ENCODE data around the gene TRMT1. TPM values are rescaled to one million over a fixed set of nuclear protein-coding genes. Genes with fewer than 3 reads are reported as not detected.
A peak's percentile ranks its signal among the peaks of the same experiment; 100 is the strongest.

TRMT1 gene
- total RNA-seq, 2 donors from 2014 or later: 22.0 to 23.6 TPM

DNA sequence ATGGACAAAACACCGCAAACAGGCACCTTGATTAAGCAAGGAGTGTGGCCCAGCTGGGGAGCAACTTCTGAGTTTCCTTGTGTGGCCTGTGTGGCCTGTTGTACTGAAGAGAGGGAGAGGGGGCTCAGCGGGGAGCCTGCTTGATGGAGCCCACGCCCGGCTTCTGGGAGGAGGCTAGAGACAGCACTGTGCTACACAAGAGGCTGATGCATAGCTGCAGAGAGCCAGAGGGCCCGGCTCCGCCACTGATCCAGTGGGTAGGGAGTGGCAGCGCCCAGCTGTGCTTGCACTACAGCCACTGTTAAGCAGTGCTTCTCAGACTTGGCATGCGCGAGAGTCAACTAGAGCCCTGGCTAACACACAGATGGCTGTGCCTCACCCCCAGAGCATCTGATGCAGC lies 32.9 kb downstream of the TRMT1 start:
- intact Hi-C loops (cut with DNase I, micrococcal nuclease): no loop called here
- no peak for ATAC-seq

DNA sequence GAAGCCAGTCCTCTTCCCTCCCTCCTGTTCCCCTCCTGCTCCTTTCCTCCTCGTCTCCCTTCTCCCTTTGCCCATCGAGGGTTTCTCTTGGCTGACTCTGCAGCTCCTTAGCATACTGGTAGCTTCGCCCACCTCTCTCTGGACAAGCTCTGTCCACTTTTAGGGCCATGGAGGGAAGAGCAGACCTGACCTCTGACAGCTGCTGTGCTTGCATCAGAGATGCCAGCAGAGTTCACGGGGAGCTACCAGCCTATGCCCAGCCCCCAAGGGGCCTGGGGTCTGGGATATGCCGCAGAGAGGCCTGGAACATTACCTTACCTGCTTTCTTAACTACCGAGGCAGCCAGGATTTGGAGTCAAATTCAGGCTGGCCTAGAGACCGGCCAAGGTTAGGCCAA lies 33.5 kb downstream of the TRMT1 start:
- ATAC-seq: no peak
- intact Hi-C loops (cut with DNase I, micrococcal nuclease): no loop called here
- DNase-seq: no peak

More for the DNA sequence above, 32.9 kb downstream of the TRMT1 start:
- no peak for DNase-seq

DNA sequence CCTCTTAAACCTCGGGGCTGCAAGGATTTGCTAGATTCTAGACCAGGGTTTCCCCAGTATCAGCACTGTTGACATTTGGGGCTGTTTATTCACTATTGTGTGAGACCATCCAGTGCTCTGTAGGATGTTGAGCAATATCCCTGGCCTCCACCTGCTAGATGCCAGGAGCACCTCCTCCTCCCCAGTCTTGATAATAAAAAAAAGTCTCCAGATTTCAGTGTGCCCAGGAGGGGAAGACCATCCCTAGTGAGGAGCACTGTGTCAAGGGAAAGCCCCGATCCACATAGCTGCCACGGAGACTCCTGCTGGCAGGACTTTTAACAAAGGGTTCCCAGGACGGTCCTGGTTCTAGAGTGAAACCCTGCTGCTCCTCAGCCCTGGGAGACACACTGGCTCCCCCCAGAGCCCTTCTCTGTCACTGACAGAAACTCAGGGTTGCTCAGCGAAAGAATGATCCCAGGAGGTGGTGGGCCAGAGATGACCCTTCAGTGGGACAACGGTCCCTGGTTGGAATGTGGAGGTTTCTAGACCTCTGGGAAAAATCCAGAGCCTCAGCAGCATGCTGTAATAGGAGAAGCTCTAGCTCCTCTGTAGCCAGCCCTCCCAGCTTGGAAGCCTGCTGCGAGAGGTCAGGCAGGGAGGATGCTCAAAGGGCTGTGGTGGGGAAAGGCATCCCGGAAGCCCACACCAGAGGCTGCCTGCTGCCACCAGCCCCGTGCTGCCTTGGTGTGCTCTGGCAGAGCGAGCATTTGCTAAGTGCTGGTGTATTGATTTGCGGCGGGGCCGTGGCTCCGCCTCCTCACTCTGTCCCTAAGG lies 34.1 kb downstream of the TRMT1 start:
- DNase-seq (no peak), ATAC-seq (no peak)
- intact Hi-C loops (cut with DNase I, micrococcal nuclease): no loop called here

DNA sequence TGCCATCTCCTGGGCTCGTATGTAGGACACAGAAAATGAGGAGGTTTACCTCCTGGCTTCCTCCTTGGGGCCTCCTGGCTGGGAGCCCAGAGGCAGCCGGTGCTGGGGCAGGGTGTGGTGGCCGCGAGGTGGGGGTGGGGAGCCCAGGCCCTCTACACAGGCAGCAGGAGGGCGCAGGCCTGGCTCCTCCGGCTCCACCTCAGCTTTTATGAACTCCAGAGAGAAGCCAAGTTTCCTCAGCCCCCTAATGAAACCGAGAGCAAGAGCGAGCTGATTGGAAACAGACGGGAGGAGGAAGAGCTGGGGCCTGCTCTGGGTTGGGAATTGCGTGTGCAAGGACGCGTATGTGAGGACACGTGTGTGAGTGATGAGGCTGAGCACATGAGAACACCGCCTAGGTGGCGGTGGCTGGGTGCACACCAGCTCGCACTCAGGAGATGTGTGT lies 37.0 kb downstream of the TRMT1 start:
- ATAC-seq (peak; percentile 91), DNase-seq (peak; percentile 84 to 85)

DNA sequence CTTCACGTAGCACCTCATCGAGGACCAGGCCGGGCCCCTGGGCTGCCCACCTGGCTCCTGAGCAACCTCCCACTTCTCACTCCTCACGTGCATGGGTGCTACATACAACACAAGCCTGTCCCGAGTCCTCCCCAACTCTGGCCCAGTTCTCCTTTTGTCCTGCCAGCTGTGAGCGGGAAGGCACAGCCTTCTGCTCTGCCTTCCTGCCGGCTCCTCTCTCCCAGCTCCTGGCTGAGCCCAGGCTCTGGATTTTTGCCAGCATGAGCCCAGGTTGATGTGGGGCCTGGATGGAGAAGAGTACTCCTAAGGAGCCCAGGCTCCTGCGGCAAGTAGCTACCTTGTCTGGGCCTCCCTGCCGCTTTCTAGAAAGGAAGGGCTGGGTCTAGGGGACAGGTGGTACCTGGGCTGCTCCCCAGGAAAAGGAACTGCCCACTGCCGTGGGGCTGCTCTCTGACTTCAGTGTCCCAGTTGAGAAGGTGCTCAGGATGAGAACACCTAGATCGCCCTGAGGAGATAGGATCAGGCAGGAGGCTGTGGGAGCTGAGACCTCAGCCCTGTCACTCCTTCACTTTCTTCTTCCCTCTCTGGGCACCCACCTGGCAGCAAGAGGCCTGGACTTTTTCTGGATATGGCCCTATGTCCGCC lies 37.5 kb downstream of the TRMT1 start:
- DNase-seq (peak in 1 of 2 donors; percentile 58), ATAC-seq (peak; percentile 41)
- intact Hi-C loops (cut with DNase I, micrococcal nuclease): no loop called here

More for the DNA sequence above, 37.0 kb downstream of the TRMT1 start:
- intact Hi-C loops (cut with DNase I, micrococcal nuclease): no loop called here

DNA sequence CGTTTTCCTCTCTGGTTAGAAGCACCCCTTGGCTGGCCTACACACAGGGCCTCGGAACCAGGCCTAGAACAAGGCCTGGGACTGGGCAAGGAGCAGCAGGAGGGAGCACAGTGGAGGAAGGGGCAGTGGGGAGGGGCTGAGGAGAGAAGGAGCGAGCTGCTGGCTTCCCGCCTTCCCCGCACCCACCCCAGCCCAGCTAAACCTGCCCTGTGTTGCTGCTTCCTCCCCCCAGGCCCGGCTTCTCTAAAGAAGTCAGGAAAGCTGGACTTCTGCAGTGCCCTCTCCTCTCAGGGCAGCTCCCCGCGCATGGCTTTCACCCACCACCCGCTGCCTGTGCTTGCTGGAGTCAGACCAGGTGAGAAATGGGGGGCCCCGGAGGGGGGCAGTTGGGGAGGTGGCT lies 38.2 kb downstream of the TRMT1 start:
- intact Hi-C loops (cut with DNase I, micrococcal nuclease): no loop called here
- ATAC-seq (peak; percentile 1), DNase-seq (peak in 1 of 2 donors; percentile 18)

DNA sequence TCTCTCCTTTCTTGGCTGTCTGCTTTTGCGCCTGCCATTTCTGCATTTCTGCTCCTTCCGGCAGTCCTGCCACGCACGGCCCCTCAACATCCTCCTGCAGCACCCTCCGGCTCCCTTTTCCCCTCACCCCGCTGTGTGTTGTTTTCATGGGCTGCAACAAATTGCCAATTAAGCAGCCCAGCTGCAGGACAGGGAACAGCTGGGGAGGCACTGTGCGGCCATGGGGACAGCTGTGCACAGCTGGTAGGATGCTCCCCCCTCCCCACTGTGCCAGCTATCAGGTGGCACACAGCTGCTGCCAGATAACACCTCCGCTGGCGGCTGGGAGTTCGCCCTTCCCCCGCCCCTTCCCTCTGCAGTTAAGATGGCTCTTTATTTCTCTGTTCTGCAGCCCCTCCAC lies 39.3 kb downstream of the TRMT1 start:
- ATAC-seq: no peak
- DNase-seq: no peak
- intact Hi-C loops (cut with DNase I, micrococcal nuclease): no loop called here

DNA sequence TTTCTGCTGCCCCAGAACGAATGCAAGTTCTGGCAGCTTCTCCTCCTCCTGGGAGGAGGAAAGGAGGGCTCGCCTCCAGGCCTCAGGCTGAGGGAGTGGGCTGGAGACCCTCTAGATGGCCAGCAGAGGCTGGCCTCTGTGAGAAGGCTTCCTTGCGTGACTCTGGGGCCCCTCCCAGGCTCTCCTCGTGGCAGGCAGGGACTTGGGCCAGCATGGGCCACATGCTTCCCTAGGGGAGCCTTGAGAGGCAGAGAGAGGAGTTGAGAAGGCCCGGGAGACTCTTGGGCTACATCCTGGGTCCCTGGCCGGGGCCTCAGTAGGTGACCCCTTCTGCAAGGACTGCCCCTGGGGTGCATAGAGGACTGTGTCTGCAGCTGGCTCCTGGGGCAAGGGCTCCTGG lies 39.8 kb downstream of the TRMT1 start:
- DNase-seq (no peak), ATAC-seq (no peak)
- intact Hi-C loops (cut with DNase I, micrococcal nuclease): no loop called here

DNA sequence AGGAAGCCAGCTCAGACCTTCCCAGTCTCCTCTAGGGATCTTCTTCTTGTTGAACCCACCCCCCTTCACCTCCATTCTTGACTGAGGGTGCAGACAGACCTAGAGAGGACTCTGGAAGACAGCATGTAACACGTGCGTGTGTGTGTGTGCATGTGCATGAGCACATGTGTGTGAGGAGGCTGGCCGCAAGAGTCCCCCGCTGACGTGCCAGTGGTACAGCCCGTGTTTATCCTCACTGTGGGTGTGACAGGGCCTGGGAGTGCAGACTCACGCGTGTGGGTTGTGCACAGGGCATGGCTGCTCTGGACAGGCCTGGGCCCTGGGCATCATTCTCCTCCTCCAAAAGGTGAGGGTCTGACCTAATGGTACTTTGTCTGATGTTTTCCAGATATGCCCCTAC lies 40.2 kb downstream of the TRMT1 start:
- ATAC-seq (no peak), DNase-seq (no peak)
- intact Hi-C loops (cut with DNase I, micrococcal nuclease): no loop called here

DNA sequence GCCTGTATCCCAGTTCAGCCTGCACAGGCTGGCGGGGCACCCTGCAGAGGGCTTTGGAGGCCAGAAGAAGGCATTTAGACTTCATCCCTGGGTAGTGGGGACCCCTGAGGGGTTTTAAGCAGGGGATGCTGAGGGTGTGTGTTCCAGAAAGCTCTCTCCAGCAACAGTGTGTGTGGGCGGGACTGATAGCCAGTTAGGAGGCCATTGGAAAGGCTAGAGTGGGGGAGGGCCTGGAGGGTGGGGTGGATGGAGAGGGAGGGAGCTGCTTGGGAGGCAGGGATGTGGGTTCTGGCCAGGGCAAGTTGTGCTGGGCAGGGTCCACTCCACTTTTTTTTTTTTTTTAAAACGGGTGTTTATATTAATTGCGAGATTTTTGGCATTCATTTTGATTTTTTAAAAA lies 42.2 kb downstream of the TRMT1 start:
- ATAC-seq (no peak), DNase-seq (no peak)
- intact Hi-C loops (cut with DNase I, micrococcal nuclease): no loop called here

DNA sequence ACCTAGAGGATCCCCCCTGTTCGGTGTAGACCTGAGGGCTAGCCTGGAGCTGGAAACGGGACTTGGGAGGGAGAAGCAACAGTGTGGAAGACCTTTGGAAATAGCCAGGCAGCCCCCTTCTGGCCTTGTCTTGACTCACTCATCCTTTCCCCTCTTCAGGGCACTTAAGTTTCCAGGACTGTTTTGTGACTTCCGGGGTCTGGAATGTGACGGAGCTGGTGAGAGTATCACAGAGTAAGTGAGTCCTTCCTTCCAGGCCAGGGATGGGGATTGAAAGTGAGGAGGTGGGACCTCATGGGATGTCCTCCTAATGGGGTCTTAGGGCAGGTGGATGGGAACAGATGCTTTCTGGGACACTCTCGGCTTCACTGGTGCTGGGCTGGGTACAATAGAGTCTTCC lies 43.3 kb downstream of the TRMT1 start:
- intact Hi-C loops (cut with DNase I, micrococcal nuclease): no loop called here
- no peak for ATAC-seq
- no peak for DNase-seq

DNA sequence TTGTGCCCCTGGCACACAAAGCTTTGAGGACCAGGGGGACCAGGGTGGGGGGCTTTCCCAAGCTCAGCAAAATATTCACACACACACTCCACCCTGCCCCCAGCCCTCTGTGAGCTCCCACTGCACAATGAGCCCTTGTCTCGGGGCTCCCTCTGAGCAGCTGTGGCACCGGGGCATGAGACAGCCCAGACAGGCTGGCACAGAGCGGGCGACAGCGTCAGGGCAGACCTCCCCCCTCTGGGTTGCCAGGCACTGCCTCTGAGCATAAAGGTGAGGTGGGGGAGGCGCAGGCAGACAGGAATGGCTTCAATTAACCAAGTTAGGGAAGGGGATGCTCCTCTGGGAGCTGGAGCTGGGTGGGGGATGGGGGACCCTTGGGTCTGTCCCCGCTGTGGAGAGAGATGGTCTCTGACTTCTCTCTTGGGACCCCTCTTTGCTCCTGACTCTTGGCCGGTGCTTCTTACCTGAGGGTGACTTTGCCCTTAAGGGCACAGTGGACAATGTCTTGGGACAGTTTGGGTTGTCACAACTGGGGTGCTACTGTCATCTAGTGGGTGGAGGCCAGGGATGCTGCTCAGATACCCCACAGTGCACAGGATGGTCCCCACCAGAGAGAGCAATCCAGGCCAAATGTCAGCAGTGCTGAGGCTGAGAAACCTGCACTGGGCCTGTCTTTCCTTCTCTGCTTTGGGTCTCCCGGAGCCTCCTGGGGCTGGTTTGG lies 44.2 kb downstream of the TRMT1 start:
- DNase-seq (no peak), ATAC-seq (no peak)
- intact Hi-C loops (cut with DNase I, micrococcal nuclease): no loop called here

DNA sequence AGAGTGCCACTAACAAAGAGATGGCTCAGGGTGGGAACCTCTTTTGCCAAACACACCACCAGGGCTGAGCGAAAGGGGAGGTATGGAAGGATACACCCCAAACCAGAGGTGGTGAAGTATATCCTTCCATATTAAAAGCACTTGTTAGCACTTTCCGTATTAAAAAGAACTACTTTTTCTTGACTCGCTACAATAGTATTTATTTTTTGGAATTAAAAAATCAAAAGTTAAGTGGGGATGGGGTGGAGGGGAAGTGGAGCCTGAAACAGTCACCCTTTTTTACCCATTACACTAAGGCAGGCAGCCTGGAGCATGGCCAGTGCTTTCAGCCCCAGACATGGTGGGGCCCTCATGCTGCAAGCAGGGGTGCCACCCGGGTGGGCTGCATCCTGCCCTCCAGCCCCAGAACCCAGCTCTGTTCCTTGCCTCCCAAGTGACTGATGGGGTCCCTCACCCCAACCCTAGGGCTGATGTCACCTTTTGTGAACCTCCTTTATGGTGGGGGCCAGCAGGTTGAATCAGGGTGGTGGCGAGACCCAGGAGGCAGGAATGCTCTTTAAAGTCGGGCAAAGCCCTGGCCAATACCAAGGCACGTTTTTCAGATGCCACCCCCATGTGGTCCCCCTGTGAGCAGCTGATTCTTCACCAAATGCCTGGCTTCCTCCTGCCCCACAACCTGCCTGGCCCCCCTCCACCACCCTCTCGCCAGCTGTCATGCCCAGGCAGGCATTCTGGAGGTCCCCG lies 44.9 kb downstream of the TRMT1 start:
- ATAC-seq (no peak), DNase-seq (no peak)
- intact Hi-C loops (cut with DNase I, micrococcal nuclease): no loop called here

DNA sequence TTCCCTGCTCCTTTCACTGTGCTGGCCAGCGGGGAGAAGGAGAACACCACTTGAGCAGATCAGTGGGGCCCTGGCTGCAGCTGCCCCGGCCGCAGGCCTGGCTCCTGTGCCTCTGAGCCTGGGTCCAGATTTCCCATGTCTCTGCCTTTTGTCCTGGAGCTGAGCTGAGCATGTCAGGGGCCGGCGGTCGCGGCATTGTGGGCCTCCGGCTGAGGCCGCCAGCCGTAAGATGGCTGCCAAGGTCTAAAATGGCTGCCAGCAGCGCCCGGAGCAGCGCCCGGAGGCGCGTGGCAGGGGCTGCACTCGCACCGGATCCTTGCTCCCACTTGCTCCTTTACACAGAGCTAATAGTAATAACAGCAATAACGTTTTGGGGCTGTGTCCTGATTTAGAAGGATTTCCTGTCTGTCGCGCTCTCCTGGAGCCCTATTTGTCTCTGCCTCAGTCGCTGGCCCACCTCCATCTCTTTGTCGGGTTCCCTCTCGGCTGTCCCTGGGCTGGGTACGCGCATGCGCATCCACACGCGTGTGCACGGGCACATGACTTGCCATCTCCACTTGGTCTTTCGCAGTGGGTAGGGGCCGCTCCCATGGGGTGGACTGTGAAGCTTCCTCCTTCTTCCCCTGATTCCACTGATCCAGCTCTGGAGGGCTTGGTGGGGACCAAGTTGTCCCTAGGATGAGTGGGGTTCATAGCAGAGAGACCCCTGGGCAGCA lies 46.0 kb downstream of the TRMT1 start:
- intact Hi-C loops (cut with DNase I, micrococcal nuclease): no loop called here
- DNase-seq (no peak), ATAC-seq (no peak)

DNA sequence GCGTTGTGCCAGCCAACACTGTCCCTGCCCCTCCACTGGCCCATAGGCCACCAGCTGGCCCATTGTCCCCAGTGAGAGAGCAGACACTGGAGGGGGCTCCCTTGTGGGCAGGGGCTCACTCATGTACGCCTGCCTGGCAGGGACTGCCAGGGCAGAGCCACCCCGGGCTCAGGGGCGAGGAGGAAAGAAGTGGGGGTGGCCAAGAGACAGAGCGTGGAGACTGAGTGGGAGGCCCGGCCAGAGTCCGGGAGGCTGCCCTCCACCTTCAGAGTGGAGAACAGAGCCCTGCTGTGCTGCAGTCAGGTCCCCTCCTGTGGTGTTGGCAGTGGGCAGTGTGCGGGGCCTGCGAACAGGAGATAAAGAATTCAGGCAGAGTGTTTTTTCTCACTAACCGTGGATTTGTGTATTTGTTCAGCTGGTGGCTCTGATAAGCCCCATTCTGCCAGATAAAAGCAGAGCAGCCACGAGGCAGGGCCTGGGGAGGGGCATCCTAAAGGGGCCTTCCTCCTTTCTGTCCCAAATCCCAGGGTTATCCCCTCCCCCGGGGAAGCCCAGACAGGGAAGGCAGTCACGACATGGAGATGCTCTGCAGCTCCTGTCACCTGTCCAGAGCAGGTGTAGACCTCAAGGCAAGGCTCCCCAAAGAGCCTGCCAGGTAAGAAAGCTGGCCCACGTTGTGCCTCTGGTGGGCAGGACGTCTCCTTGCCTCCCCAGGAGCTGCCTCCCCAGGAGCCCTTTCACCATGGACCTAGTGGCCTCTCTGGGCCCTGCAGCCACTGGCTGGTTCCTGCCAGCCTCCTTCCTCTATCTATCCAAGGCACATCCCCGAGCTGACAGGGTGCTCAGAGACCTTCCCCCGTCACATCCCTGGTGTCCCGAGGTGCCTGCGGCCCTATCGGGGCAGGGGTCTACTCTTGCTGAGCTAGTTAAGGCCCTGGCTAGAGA lies 46.9 kb downstream of the TRMT1 start:
- DNase-seq (no peak), ATAC-seq (no peak)
- intact Hi-C loops (cut with DNase I, micrococcal nuclease): no loop called here

DNA sequence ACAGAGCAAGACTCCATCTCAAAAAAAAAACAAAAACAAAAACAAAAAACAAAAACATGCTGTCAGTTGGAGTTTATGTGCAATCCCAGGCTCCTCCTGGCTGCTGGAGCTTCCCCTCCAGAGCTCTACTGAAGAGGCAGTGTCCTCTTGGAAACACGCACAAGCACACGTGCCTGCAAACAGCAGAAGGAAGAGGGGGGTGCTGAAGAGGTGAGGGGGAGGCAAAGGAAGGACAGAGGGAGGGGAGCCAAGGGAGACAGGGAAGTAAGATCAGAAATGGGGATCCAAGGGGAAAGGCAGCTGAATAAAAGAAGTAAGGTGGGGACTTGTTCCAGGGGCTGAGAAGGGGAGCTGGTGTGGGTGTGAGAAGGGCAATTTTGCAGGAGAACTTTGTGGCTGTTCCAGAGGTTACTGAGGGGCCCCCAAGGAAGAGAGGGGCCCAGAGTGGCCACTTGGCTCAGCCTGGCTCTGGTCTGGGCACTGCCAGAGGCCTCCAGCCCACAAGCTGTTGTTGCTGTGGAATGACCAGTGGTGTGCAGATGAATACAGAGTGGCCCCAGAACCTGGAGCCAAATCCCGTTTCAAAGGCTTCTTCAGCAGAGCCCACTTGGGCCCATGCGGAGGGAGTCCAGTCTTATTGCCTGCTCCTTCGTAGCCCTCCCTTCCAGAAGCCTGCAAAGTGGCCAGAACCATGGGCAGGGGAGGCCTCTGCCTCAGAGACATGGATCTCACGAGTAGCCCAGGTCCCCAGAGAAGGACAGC lies 48.3 kb downstream of the TRMT1 start:
- intact Hi-C loops (cut with DNase I, micrococcal nuclease): no loop called here
- DNase-seq (no peak), ATAC-seq (peak; percentile 44)
